ENCODE measurements around the gene ZFP91.

DNA sequence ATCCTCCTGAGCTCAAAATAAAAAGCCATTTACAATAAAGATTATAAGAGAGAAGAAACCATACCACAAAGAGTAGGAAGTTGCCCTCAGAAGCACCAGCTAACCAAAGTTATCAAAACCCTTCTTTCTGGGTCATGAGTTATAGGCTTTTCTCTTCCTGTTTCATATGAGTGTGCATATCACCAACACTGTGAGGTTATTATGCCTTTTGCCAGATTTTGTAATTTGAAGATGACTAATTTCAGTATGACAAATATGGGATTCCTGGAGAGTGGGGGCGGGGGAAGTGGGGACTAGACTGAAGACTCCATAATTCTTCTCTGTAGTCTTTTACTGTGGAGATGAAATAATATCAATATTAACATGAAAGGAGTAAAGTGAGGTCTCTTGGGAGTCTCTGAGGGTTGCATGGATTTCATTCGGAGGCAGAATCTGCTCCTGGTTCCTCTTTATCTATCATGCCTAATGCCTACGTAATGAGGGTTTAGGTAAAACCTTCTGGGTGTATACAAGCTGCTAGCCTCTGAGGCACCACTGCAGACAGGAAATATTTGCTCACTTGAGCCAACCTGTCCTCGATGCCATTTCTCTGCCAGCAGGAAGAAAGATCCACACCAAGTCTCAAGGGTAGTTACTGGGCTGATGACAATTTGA lies 5.3 kb upstream of the ZFP91 start:
- TF ChIP-seq, protein P1, sequence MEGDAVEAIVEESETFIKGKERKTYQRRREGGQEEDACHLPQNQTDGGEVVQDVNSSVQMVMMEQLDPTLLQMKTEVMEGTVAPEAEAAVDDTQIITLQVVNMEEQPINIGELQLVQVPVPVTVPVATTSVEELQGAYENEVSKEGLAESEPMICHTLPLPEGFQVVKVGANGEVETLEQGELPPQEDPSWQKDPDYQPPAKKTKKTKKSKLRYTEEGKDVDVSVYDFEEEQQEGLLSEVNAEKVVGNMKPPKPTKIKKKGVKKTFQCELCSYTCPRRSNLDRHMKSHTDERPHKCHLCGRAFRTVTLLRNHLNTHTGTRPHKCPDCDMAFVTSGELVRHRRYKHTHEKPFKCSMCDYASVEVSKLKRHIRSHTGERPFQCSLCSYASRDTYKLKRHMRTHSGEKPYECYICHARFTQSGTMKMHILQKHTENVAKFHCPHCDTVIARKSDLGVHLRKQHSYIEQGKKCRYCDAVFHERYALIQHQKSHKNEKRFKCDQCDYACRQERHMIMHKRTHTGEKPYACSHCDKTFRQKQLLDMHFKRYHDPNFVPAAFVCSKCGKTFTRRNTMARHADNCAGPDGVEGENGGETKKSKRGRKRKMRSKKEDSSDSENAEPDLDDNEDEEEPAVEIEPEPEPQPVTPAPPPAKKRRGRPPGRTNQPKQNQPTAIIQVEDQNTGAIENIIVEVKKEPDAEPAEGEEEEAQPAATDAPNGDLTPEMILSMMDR (IDR thresholded peaks at IDR 0.05; ENCODE audit: extremely low read depth in 1 of 2, insufficient read depth in 1 of 2, low read depth in 1 of 2, low read length in 2 of 2), result no peak
- TF ChIP-seq POLR2A (IDR thresholded peaks at IDR 0.05; ENCODE audit: low read depth, low read length), result peak; percentile 31
- no peak for TF ChIP-seq EZH2 (IDR thresholded peaks at IDR 0.05; ENCODE audit: borderline replicate concordance, low read depth, low read length, severe bottlenecking)
- peak; percentile 43 for TF ChIP-seq POLR2AphosphoS5 (IDR thresholded peaks at IDR 0.05; ENCODE audit: insufficient read depth, low read depth, low read length)
- TF ChIP-seq, protein P2, sequence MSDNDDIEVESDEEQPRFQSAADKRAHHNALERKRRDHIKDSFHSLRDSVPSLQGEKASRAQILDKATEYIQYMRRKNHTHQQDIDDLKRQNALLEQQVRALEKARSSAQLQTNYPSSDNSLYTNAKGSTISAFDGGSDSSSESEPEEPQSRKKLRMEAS (IDR thresholded peaks at IDR 0.05; ENCODE audit: insufficient read depth, insufficient read length), result no peak
- peak; percentile 88 for TF ChIP-seq FOS (IDR thresholded peaks at IDR 0.05; ENCODE audit: borderline replicate concordance, insufficient read depth, low read length)
- TF ChIP-seq JUN (IDR thresholded peaks at IDR 0.05; ENCODE audit: borderline replicate concordance, insufficient read depth, insufficient read length, low read depth), result peak; percentile 53
- no peak for TF ChIP-seq MYC (IDR thresholded peaks at IDR 0.05; ENCODE audit: low read depth, low read length)
- TF ChIP-seq GATA2 (IDR thresholded peaks at IDR 0.05; ENCODE audit: insufficient read depth, insufficient read length, low read depth, low read length), result peak; percentile 32

All from endothelial cell of umbilical vein (primary cell).